VCaP (cell line): ENCODE measurements around the gene TP73.

ENCODE experiments used
- H3K27ac ChIP-seq: fragments of 450-650 bp; 2 replicates; pipeline ENCODE4 v1.5.1; 2017
- TF ChIP-seq, protein P1 (sequence below): fragments of 450-650 bp; conservative IDR thresholded peaks from 2 replicates; pipeline ENCODE4 v1.5.1; 2017; ENCODE audit warnings: mild to moderate bottlenecking, moderate library complexity

Gene TP73

DNA sequence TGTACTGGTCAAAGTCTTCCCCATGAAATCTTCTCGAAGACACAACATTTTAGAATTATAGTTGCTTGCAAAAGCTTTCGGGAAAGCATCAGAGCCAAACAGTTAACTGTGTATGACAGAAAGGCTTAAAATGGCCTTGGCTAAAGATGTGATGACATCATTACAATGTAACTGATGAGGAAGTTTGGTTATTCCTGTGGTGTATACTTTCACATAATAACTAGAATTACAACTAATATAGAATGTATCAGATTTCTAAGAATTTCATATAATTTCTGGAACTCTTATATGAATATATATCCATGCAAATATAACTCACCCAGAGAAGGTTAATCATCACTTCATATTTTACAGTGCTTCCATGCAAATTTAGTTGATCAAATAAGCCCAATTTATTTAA lies 8.4 kb downstream of the TP73 start:
- TF ChIP-seq, protein P1, sequence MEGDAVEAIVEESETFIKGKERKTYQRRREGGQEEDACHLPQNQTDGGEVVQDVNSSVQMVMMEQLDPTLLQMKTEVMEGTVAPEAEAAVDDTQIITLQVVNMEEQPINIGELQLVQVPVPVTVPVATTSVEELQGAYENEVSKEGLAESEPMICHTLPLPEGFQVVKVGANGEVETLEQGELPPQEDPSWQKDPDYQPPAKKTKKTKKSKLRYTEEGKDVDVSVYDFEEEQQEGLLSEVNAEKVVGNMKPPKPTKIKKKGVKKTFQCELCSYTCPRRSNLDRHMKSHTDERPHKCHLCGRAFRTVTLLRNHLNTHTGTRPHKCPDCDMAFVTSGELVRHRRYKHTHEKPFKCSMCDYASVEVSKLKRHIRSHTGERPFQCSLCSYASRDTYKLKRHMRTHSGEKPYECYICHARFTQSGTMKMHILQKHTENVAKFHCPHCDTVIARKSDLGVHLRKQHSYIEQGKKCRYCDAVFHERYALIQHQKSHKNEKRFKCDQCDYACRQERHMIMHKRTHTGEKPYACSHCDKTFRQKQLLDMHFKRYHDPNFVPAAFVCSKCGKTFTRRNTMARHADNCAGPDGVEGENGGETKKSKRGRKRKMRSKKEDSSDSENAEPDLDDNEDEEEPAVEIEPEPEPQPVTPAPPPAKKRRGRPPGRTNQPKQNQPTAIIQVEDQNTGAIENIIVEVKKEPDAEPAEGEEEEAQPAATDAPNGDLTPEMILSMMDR: no peak
- H3K27ac ChIP-seq: no peak overlapping the region

DNA sequence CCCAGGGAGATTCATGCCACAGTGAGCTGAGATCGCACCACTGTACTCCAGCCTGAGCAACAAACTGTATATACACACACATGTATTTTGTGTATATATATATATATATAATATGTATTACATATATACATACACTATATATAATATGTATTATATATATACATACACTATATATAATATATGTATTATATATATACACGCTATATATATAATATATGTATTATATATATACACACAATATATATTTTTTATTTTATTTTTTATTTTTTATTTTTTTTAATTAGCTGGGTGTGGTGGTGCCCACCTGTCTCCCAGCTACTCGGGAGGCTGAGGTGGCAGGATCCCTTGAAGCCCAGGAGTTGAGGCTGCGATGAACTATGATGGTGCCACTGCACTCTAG lies 9.3 kb downstream of the TP73 start:
- no peak overlapping the region for H3K27ac ChIP-seq
- TF ChIP-seq, protein P1: no peak

DNA sequence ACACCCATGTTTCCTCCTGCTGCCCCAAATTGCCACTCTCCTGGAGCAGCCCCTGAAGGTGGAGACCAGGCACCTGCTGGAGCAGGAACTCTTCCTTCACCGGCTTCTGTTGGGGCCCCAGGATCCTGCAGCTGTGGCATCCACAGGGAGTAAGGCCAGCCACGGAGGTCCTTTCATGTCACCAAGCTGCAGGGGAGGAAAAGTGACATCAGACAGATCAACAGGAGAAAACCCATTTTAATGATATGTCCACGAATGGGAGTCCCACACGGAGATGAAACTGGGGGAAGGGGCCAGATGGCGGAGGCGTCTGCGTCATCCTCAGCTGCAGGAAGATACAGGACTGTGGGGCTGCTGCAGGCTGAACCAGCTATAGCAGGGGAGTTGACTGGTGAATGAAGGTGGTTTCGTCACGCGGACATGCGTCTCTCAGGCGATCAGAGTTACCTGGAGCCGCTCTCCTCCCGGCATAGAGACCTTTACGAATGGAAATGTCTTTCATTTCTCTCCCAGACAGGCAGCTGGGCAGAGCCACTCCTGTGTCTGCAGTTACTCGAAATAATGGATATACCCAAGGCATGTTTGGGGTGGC lies 9.9 kb downstream of the TP73 start:
- TF ChIP-seq, protein P1: no peak
- no peak overlapping the region for H3K27ac ChIP-seq

DNA sequence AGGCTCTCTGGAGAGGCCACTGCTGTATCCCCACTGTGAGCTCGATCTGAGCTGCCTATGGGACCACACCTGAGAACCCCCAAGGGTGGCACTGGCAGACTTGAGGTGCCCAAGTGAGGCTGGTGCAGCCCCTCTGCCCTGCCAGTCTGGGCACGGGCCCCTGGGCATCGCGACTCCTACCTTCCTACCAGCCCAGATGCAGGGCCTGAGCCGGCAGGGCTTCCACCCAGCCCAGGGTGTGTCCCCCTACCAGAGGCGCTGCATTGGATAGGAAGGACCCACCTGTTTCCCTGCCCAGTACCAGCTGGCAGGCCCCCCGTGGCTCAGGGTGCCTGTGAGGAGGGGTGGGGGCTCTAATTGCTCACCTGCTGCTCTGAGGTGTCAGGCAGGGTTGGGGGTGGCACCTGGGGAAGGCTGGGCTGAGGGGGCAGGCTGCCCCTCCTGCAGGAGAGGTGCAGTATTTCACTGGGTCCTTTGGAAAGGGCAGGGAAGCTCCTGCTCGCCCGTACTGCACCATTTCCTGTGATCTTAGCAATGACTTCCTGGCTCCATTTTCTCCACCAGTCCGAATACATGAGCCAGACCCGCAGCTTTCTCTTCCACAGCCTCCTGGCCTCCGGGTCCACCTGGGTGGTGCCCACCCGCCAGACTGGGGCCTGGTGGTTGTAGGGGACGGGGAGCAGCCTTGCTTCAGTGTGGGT lies 11.8 kb downstream of the TP73 start:
- TF ChIP-seq, protein P1: no peak
- no peak overlapping the region for H3K27ac ChIP-seq

DNA sequence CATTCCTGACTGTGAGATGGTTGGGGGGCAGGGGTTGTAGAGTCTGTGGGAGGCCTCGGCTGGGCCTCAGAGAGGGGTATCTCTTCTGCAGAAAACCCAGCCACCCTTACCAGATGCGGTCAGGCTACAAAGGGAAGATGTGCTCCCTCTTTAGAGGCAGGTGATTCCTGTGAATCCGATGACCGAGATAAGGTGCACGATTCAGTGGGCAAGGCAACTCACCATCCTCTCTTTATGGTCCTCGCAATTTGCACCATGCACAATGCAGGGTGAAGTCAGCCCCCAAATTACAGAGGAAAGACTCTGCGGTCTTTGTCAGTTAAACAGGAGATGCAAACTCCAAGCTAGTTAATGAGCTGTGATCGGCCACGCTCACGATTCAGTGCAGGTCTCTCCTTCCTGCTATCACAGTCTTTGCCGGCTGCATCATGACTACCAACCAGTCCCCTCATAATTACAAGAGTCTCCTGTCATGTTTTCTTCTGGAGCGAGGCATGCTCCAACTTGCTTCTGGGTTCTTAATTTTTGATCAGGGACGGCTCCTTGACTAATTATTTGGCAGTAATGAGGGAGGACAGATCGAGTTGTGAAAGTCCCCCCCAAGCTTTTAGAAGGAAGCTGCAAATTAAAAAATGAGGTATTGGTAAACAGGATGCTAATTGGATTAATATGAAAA lies 12.5 kb downstream of the TP73 start:
- TF ChIP-seq, protein P1: no peak
- H3K27ac ChIP-seq: no peak overlapping the region

DNA sequence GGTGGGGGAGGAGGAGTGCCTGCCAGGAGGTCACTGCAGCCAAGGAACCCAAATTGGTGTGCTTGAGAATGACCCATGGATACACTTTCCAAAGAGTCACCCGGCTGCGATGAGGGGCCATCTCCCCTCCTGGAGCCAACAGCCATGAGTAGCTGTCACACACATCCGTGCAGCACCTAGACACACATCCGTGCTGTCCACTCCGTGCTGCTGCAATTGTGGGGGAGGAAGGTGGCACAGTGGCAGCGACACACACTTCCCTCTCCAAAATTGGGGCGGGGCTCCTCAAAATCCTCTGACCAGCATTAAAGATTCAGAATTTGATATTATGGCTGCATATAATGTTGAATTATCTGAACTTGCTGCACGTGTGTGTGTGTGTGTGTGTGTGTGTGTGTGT lies 15.8 kb downstream of the TP73 start:
- TF ChIP-seq, protein P1: no peak
- peak overlapping the region; percentile 78 for H3K27ac ChIP-seq

DNA sequence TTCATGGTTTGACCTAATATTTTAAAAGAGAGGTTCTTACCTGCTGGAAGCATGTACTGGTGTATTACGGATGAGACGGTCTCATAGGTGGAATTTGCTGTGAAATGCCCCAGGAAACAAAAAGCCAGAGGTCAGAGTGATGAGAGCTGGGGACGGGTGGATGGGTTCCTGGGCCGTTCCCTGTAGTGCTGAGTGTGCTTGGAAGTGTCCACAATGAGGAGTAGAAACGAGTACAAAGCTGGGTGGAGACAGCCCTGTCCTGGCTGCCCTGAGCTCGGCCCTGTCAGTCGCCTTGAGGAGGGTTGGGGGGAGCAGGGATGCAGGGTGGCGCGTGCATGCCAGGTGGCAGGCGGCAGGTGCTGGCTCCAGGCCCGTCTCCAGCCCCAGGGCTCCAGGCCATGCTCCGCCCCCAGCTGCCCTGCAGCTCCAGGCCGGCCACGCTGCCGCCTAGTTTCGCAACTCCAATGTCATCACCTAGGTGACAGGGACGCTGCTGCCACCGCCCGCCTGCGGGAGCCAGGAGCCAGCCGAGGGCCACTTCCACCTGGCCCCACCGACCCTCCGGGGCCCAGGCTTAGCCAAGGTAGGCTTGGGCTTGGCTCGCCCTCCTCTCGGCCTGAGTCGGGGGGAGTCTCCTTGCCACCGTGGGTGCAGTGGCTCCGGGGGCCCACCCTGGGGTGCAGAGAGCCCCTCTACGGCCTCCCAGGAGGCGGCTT lies 16.4 kb downstream of the TP73 start:
- H3K27ac ChIP-seq: peak overlapping the region; percentile 78
- TF ChIP-seq, protein P1: no peak
